Measurements from ENCODE around the gene SUGCT. TPM values are rescaled to one million over a fixed set of nuclear protein-coding genes. Genes with fewer than 3 reads are reported as not detected.

SUGCT gene
- total RNA-seq: 1.7 TPM
- long read RNA-seq: 0 reads

GRCh38 chr7:40134428-40135316 lies at the start of gene SUGCT, which contains the start of gene MPLKIP:
TSS of gene SUGCT (plus strand) at chr7:40135005.
TSS of gene MPLKIP (minus strand) at chr7:40134622. CDS start at chr7:40134567, 55 bp downstream.
- intact Hi-C loops (cut with DNase I): no loop called here

GRCh38 chr7:40092182-40092581 lies 42.6 kb upstream of the SUGCT start:
- Histone ChIP-seq H3K4me1 (no peaks in the 10 kb centered on the region), H3K9me3 (no peaks in the 10 kb centered on the region), H3K4me3 (no peak overlapping the region), H3K27ac (no peak overlapping the region), H3K36me3 (peaks cover 81% of the 10 kb centered on the region), H3K27me3 (ENCODE audit: low read depth) (no peaks in the 10 kb centered on the region)
- no peak for TF ChIP-seq CTCF (IDR thresholded peaks at IDR 0.05)
- intact Hi-C loops (cut with DNase I): no loop called here
- DNase-seq (no peak), ATAC-seq (no peak)

More at GRCh38 chr7:40134428-40135316, at the start of gene SUGCT, which contains the start of gene MPLKIP:
- peak within 1 kb of the TSS; percentile 87 for H3K4me3 ChIP-seq
- no peaks in the 10 kb centered on the region for H3K27me3 ChIP-seq (ENCODE audit: low read depth)
- ATAC-seq (peak; percentile 98 to 99), DNase-seq (peak; percentile 88)
- H3K36me3 ChIP-seq: no peaks in the 10 kb centered on the region
- peaks cover 26% of the 10 kb centered on the region for H3K4me1 ChIP-seq
- TF ChIP-seq CTCF (IDR thresholded peaks at IDR 0.05): peak; percentile 97
- H3K27ac ChIP-seq: peak within 1 kb of the TSS; percentile 91
- H3K9me3 ChIP-seq: no peaks in the 10 kb centered on the region

GRCh38 chr7:40093631-40094350 lies 41.0 kb upstream of the SUGCT start:
- Histone ChIP-seq H3K36me3 (peaks cover 68% of the 10 kb centered on the region), H3K27me3 (ENCODE audit: low read depth) (no peaks in the 10 kb centered on the region), H3K4me3 (no peak overlapping the region), H3K27ac (no peak overlapping the region), H3K4me1 (no peaks in the 10 kb centered on the region), H3K9me3 (no peaks in the 10 kb centered on the region)
- DNase-seq (no peak), ATAC-seq (no peak)
- no peak for TF ChIP-seq CTCF (IDR thresholded peaks at IDR 0.05)
- intact Hi-C loops (cut with DNase I): no loop called here

GRCh38 chr7:40095230-40095629 lies 39.6 kb upstream of the SUGCT start:
- Histone ChIP-seq H3K27me3 (ENCODE audit: low read depth) (no peaks in the 10 kb centered on the region), H3K36me3 (peaks cover 57% of the 10 kb centered on the region), H3K9me3 (no peaks in the 10 kb centered on the region), H3K27ac (no peak overlapping the region), H3K4me1 (no peaks in the 10 kb centered on the region), H3K4me3 (no peak overlapping the region)
- ATAC-seq (no peak), DNase-seq (no peak)
- TF ChIP-seq CTCF (IDR thresholded peaks at IDR 0.05): no peak
- intact Hi-C loops (cut with DNase I): no loop called here

- Histone ChIP-seq H3K27ac (no peak overlapping the region), H3K4me1 (no peaks in the 10 kb centered on the region), H3K27me3 (ENCODE audit: low read depth) (no peaks in the 10 kb centered on the region), H3K36me3 (peaks cover 52% of the 10 kb centered on the region), H3K4me3 (no peak overlapping the region), H3K9me3 (no peaks in the 10 kb centered on the region)
- no peak for DNase-seq
- no peak for TF ChIP-seq CTCF (IDR thresholded peaks at IDR 0.05)
- no peak for ATAC-seq
- intact Hi-C loops (cut with DNase I): no loop called here
Measured at GRCh38 chr7:40095695-40096327, 39.0 kb upstream of the SUGCT start.

Measured in lower lobe of right lung (tissue), 2 donors.